ENCODE data around the gene MOG. TPM values are rescaled to one million over a fixed set of nuclear protein-coding genes. Genes with fewer than 3 reads are reported as not detected.

Gene MOG
- total RNA-seq, 1 experiment from 2014 or later, result 0.55 TPM

DNA sequence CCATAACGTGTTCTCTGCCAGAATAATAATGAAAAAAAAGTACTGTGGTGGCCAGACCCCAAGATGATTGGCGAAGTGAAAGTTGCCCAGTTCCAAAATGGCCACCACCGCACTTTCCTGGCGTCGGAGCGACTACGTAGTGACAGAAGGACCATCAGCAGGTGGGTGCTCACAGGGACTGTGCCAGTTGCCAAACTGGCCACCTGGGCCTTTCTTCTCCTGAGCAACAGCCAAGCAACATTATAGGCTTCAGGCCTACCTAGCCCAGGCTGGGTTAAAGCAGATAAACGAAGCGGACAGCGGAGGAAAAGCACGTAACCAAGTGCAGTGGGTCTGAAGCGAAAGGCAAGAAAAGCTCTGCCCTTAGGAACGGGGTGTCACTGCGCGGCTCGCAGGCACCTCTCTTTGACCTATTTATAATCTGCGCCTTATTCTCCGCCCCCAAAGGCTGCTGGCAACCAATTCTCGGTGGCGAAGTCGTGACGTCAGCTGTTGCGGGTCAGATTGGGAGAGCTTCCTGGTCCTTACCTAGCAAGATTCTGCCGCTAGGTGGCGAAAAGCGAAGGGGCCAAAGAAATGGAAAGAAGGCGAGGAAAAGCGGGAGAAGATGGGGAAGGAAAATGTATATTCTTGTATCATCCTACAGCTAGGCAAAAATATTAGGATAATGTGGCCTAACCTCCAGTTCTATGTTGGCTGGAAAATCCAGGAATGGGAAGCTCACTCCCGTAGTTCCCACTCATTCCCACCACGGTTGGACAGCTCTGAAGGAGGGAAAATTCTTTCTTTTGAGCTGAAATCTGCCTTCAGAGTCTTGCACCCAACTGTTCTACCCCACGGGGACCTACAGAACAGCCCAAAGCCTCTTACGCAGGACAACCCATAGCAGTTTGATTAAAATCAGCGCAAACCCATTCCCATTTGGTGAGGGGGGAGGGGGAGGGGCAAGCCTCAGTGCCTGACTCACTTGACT is 6.9 kb upstream of the MOG start (continued):
- TF ChIP-seq AFF4 (CRISPR knock-in tag; IDR thresholded peaks at IDR 0.05; ENCODE audit: borderline replicate concordance), result no peak
- TF ChIP-seq USF1 (CRISPR knock-in tag; IDR thresholded peaks at IDR 0.05), result no peak
- TF ChIP-seq TCF7 (CRISPR knock-in tag; IDR thresholded peaks at IDR 0.05; ENCODE audit: low read depth), result no peak
- TF ChIP-seq, protein P1, sequence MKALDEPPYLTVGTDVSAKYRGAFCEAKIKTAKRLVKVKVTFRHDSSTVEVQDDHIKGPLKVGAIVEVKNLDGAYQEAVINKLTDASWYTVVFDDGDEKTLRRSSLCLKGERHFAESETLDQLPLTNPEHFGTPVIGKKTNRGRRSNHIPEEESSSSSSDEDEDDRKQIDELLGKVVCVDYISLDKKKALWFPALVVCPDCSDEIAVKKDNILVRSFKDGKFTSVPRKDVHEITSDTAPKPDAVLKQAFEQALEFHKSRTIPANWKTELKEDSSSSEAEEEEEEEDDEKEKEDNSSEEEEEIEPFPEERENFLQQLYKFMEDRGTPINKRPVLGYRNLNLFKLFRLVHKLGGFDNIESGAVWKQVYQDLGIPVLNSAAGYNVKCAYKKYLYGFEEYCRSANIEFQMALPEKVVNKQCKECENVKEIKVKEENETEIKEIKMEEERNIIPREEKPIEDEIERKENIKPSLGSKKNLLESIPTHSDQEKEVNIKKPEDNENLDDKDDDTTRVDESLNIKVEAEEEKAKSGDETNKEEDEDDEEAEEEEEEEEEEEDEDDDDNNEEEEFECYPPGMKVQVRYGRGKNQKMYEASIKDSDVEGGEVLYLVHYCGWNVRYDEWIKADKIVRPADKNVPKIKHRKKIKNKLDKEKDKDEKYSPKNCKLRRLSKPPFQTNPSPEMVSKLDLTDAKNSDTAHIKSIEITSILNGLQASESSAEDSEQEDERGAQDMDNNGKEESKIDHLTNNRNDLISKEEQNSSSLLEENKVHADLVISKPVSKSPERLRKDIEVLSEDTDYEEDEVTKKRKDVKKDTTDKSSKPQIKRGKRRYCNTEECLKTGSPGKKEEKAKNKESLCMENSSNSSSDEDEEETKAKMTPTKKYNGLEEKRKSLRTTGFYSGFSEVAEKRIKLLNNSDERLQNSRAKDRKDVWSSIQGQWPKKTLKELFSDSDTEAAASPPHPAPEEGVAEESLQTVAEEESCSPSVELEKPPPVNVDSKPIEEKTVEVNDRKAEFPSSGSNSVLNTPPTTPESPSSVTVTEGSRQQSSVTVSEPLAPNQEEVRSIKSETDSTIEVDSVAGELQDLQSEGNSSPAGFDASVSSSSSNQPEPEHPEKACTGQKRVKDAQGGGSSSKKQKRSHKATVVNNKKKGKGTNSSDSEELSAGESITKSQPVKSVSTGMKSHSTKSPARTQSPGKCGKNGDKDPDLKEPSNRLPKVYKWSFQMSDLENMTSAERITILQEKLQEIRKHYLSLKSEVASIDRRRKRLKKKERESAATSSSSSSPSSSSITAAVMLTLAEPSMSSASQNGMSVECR (CRISPR knock-in tag; IDR thresholded peaks at IDR 0.05; ENCODE audit: borderline replicate concordance), result peak; percentile 33; the same call in 1 of the 2 replicates
- TF ChIP-seq, protein P2, sequence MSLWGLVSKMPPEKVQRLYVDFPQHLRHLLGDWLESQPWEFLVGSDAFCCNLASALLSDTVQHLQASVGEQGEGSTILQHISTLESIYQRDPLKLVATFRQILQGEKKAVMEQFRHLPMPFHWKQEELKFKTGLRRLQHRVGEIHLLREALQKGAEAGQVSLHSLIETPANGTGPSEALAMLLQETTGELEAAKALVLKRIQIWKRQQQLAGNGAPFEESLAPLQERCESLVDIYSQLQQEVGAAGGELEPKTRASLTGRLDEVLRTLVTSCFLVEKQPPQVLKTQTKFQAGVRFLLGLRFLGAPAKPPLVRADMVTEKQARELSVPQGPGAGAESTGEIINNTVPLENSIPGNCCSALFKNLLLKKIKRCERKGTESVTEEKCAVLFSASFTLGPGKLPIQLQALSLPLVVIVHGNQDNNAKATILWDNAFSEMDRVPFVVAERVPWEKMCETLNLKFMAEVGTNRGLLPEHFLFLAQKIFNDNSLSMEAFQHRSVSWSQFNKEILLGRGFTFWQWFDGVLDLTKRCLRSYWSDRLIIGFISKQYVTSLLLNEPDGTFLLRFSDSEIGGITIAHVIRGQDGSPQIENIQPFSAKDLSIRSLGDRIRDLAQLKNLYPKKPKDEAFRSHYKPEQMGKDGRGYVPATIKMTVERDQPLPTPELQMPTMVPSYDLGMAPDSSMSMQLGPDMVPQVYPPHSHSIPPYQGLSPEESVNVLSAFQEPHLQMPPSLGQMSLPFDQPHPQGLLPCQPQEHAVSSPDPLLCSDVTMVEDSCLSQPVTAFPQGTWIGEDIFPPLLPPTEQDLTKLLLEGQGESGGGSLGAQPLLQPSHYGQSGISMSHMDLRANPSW (CRISPR knock-in tag; conservative IDR thresholded peaks at IDR 0.05; ENCODE audit: low read depth), result no peak
- no peak for TF ChIP-seq ETV6 (CRISPR knock-in tag; IDR thresholded peaks at IDR 0.05)
- peak; percentile 34; the same call in 1 of the 2 replicates for TF ChIP-seq FOXP1 (CRISPR knock-in tag; IDR thresholded peaks at IDR 0.05; ENCODE audit: borderline replicate concordance)
- TF ChIP-seq EMX1 (CRISPR knock-in tag; IDR thresholded peaks at IDR 0.05), result no peak
- TF ChIP-seq, protein P3, sequence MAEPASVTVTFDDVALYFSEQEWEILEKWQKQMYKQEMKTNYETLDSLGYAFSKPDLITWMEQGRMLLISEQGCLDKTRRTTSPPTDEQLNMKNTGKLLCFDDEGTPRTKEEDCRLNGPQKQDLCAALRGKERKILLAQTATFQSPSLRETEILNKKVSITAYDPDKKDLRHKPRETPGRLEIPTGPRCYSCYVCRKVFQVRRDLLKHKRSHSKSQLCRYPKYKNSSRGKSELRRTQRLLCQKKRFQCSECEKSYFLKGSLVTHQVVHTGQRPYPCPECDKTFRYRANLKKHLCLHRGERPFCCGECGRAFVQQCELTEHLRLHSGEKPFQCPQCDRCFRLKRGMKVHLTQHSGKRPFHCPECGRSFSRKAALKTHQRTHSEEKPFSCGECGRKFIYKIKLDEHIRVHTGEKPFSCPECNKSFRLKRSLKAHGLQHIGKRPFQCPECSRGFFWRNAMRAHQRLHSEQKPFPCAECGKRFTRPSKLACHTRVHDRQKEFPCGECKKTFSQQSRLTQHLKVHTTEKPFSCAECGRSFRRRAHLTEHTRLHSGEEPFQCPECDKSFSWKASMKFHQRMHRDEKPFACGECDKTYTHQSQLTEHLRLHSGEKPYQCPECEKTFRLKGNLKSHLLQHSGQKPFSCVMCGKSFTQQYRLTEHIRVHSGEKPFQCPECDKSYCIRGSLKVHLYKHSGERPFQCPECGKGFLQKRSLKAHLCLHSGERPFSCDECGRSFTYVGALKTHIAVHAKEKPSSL (CRISPR knock-in tag; conservative IDR thresholded peaks at IDR 0.05), result no peak
- TF ChIP-seq GRHL2 (CRISPR knock-in tag; IDR thresholded peaks at IDR 0.05; ENCODE audit: insufficient replicate concordance, severe bottlenecking), result no peak
- TF ChIP-seq TEAD4 (CRISPR knock-in tag; IDR thresholded peaks at IDR 0.05), result no peak
- no peak for TF ChIP-seq ZNF263 (CRISPR knock-in tag; IDR thresholded peaks at IDR 0.05; ENCODE audit: low read depth)
- no peak for TF ChIP-seq NFE2L1 (CRISPR knock-in tag; IDR thresholded peaks at IDR 0.05)
- TF ChIP-seq RELA (CRISPR knock-in tag; IDR thresholded peaks at IDR 0.05; ENCODE audit: borderline replicate concordance), result no peak
- TF ChIP-seq HMGA2 (CRISPR knock-in tag; IDR thresholded peaks at IDR 0.05), result no peak
- no peak for TF ChIP-seq ATF1 (CRISPR knock-in tag; IDR thresholded peaks at IDR 0.05)
- TF ChIP-seq MXD4 (CRISPR knock-in tag; IDR thresholded peaks at IDR 0.05; ENCODE audit: borderline replicate concordance), result no peak
- TF ChIP-seq ESRRA (CRISPR knock-in tag; IDR thresholded peaks at IDR 0.05; ENCODE audit: borderline replicate concordance), result no peak
